Suppressor macrophage treated with lipopolysaccharide for 4 hours (primary cell): ENCODE measurements around the gene PNMT.

Experiments
- DNase-seq: peaks from one replicate; pipeline ENCODE4 v3.0.0-alpha.2; 2020

Gene PNMT

GRCh38 chr17:39714234-39714633, 46.0 kb downstream of the PNMT start:
- no peak for DNase-seq

DNA sequence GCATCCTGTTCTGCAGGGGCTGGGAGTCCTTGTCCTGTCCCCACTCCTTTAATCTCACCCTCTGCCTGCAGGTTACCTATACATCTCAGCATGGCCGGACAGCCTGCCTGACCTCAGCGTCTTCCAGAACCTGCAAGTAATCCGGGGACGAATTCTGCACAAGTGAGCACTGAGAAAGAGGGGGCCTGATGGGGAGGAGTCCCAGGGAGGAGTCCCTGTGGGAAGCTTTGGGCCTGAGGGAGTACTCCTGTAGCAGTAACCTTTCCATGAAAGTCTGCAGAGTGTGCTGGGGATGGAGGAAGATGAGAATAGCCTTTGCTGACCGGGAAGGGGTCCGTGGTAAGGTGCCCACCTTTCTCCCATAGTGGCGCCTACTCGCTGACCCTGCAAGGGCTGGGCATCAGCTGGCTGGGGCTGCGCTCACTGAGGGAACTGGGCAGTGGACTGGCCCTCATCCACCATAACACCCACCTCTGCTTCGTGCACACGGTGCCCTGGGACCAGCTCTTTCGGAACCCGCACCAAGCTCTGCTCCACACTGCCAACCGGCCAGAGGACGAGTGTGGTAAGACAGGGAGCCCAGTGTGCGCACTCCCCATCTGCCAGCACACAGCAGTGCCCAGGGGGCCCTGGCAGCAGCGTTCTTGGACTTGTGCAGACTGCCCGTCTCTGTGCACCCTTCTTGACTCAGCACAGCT, 47.3 kb downstream of the PNMT start:
- DNase-seq: no peak

DNA sequence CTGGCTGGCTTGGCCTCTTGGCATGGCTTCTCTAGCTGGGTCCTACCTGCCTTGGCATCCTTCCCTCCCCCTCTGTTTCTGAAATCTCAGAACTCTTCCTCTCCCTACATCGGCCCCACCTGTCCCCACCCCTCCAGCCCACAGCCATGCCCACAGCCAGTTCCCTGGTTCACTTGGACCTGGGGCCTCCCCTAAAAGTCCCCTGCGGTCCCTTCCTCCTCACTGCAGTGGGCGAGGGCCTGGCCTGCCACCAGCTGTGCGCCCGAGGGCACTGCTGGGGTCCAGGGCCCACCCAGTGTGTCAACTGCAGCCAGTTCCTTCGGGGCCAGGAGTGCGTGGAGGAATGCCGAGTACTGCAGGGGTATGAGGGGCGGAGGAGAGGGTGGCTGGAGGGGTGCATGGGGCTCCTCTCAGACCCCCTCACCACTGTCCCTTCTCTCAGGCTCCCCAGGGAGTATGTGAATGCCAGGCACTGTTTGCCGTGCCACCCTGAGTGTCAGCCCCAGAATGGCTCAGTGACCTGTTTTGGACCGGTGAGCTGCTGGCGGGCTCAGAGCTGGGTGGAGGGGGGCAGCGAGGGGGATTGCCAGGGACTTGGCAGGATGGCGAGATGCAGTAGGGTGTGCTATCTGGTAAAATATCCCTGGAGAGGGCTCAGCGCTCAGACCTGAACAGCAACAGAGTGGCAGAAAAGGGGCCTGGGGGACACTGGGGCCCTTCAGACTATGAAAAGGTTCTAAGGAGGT, 48.0 kb downstream of the PNMT start:
- DNase-seq: no peak

- no peak for DNase-seq
Measured at GRCh38 chr17:39716879-39717536, 48.8 kb downstream of the PNMT start.

GRCh38 chr17:39717660-39718059, 49.4 kb downstream of the PNMT start:
- DNase-seq: no peak

DNA sequence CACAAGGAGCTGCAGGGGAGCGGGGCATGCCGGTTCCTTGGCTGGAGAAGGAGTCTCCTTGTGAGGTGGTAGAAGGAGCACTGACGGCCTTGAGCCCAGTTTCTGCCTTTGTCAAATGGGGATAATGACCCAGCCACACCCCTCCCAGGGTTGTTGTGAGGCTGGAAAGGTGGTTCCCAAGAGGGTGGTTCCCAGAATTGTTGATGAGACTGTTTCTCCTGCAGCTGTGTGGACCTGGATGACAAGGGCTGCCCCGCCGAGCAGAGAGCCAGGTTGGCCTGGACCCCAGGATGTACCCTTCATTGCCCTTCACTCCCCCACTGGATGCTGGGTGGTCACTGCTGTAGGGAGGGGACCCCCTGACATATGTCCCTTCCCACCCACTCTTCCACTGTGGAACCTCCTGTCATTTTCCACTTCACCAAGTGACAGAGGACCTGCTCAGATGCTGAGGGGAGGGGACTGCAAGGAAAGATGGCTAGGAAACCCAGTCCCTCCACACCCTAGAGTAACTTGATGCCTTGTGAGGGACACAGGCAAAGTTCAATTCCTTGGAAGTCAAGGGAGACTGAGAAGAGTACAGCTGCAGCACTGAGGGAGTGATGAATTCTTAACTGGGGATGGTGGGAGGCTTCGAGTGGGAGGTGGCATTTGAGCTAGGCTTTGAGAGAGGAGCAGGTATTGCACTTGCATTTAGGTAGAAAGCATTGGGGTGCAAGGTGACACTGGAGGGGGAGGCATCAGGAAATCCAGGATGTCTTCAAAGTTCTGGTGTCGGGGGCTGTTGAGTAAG, 51.5 kb downstream of the PNMT start:
- no peak for DNase-seq
